ENCODE measurements around the gene ELN. TPM values are rescaled to one million over a fixed set of nuclear protein-coding genes. Genes with fewer than 3 reads are reported as not detected.

Gene ELN
- total and polyA plus RNA-seq, 9 of the 15 experiments (the other 6 are each of a cell fraction or from before 2014, with no cell fraction given): 0.20 TPM; not detected in 8

- ChIA-PET POLR2A (no interaction called here), CTCF (ENCODE audit: low intra/inter-chr PET ratio) (no interaction called here)
- no peaks in the 10 kb centered on the region for H3K79me2 ChIP-seq (ENCODE audit: control insufficient read depth, insufficient read depth, low read length)
- FAIRE-seq: no peak
- no peak overlapping the region for H3K27ac ChIP-seq (ENCODE audit: extremely low read depth, low read depth, low read length)
- WGBS (ENCODE audit: insufficient coverage, low coverage, missing lambda C conversion rate): 49% methylated on average over 6 of the region's 14 CpGs
- peaks cover 18 to 41% of the 10 kb centered on the region in 2 experiments for H3K27me3 ChIP-seq (ENCODE audit: control insufficient read depth in 2 of 2, insufficient read depth in 2 of 2, low read length in 2 of 2)
- no TSS peak for BruUV-seq (replicated peaks)
- intact Hi-C loops (cut with micrococcal nuclease) (no loop called here), in situ Hi-C loops (cut with MboI) (loop anchor here (5.0 kb wide), 1 partner anchor 339 kb away; no protein-coding TSS in a partner anchor)
- TF ChIP-seq NR2C2 (CRISPR knock-in tag; IDR thresholded peaks at IDR 0.05): no peak
- TF ChIP-seq NR2C2 (tag; IDR thresholded peaks at IDR 0.05): no peak
- TF ChIP-seq PRMT5 (CRISPR knock-in tag; IDR thresholded peaks at IDR 0.05): 0 out of 2 replicates have a peak, but pooled peaks have one; percentile 39
- no peaks in the 10 kb centered on the region for H3K9me3 ChIP-seq (replicated peaks; ENCODE audit: control insufficient read depth, insufficient read depth, low read depth, low read length)
- H3K36me3 ChIP-seq (ENCODE audit: control insufficient read depth, insufficient read depth, low read length): no peaks in the 10 kb centered on the region
- 0 out of 2 replicates have a peak, but pooled peaks cover 4% of the 10 kb centered on the region for H4K20me1 ChIP-seq (replicated peaks; ENCODE audit: control insufficient read depth, insufficient read depth, low read length)
- no peak for DNase-seq (ENCODE audit: extremely low read depth in 1 of 4, low spot score in 3 of 4)
- ATAC-seq: no peak
- H3K9me1 ChIP-seq (ENCODE audit: control insufficient read depth, insufficient read depth, low read length): no peaks in the 10 kb centered on the region
- peak overlapping the region; percentile 19; the same call in 1 of the 2 replicates for H2AFZ ChIP-seq (ENCODE audit: low read depth, low read length)
- no peak overlapping the region for H3K4me3 ChIP-seq
- H3K4me2 ChIP-seq (ENCODE audit: insufficient read depth, low read length): no peak overlapping the region
- H3K4me1 ChIP-seq (replicated peaks in 1 of 2; ENCODE audit: control insufficient read depth in 2 of 2, insufficient read depth in 2 of 2, low read length in 2 of 2): peaks cover 0 to 19% of the 10 kb centered on the region in 2 experiments; a peak in 2 of 5 replicates
- peak overlapping the region in 1 of 2 experiments; percentile 15; a peak in 1 of 4 replicates for H3K9ac ChIP-seq (ENCODE audit: insufficient read depth in 1 of 2, low read depth in 2 of 2, low read length in 2 of 2)
Observed at GRCh38 chr7:74063223-74063641, 35.3 kb downstream of the ELN start.

GRCh38 chr7:74063646-74064045 lies 35.7 kb downstream of the ELN start:
- ATAC-seq (no peak), FAIRE-seq (no peak), DNase-seq (ENCODE audit: extremely low read depth in 1 of 4, low spot score in 3 of 4) (no peak)
- POLR2A ChIA-PET: interaction anchor here (1.3 kb wide), 1 partner anchor 115 kb away, joined by 3 read pairs; no protein-coding TSS in a partner anchor
- Histone ChIP-seq H4K20me1 (replicated peaks; ENCODE audit: control insufficient read depth, insufficient read depth, low read length) (0 out of 2 replicates have a peak, but pooled peaks cover 4% of the 10 kb centered on the region), H2AFZ (ENCODE audit: low read depth, low read length) (no peak overlapping the region; the same call in 1 of the 2 replicates), H3K4me2 (ENCODE audit: insufficient read depth, low read length) (no peak overlapping the region), H3K4me1 (replicated peaks in 1 of 2; ENCODE audit: control insufficient read depth in 2 of 2, insufficient read depth in 2 of 2, low read length in 2 of 2) (peaks cover 0 to 19% of the 10 kb centered on the region in 2 experiments; a peak in 2 of 5 replicates), H3K4me3 (no peak overlapping the region), H3K9me1 (ENCODE audit: control insufficient read depth, insufficient read depth, low read length) (no peaks in the 10 kb centered on the region), H3K36me3 (ENCODE audit: control insufficient read depth, insufficient read depth, low read length) (no peaks in the 10 kb centered on the region), H3K9me3 (replicated peaks; ENCODE audit: control insufficient read depth, insufficient read depth, low read depth, low read length) (no peaks in the 10 kb centered on the region), H3K9ac (ENCODE audit: insufficient read depth in 1 of 2, low read depth in 2 of 2, low read length in 2 of 2) (peak overlapping the region in 1 of 2 experiments; percentile 15; a peak in 1 of 4 replicates), H3K27me3 (ENCODE audit: control insufficient read depth in 2 of 2, insufficient read depth in 2 of 2, low read length in 2 of 2) (peaks cover 14 to 37% of the 10 kb centered on the region in 2 experiments), H3K79me2 (ENCODE audit: control insufficient read depth, insufficient read depth, low read length) (no peaks in the 10 kb centered on the region), H3K27ac (ENCODE audit: extremely low read depth, low read depth, low read length) (no peak overlapping the region)
- BruUV-seq (replicated peaks): no TSS peak
- TF ChIP-seq RAD51 (IDR thresholded peaks at IDR 0.05; ENCODE audit: borderline replicate concordance, low read depth) (no peak), NONO (IDR thresholded peaks at IDR 0.05; ENCODE audit: low read depth in 2 of 2, low read length in 1 of 2) (no peak), ZNF165 (CRISPR knock-in tag; IDR thresholded peaks at IDR 0.05; ENCODE audit: borderline replicate concordance) (no peak), DDX20 (tag; IDR thresholded peaks at IDR 0.05; ENCODE audit: low read depth) (no peak), ZNF134 (CRISPR knock-in tag; conservative IDR thresholded peaks at IDR 0.05) (no peak), PCBP2 (IDR thresholded peaks at IDR 0.05; ENCODE audit: low read depth, low read length, poor library complexity, severe bottlenecking) (no peak), GATAD2A (IDR thresholded peaks at IDR 0.05) (no peak), MTF1 (CRISPR knock-in tag; IDR thresholded peaks at IDR 0.05; ENCODE audit: borderline replicate concordance) (no peak), CC2D1A (IDR thresholded peaks at IDR 0.05) (no peak), POLR3G (IDR thresholded peaks at IDR 0.05; ENCODE audit: extremely low read depth, insufficient read length, insufficient replicate concordance) (no peak), THRB (CRISPR knock-in tag; conservative IDR thresholded peaks at IDR 0.05) (no peak), HCFC1 (IDR thresholded peaks at IDR 0.05; ENCODE audit: low read depth, low read length) (no peak), SNRNP70 (optimal IDR thresholded peaks at IDR 0.05; ENCODE audit: low read depth, low read length) (no peak)
- intact Hi-C loops (cut with micrococcal nuclease) (no loop called here), in situ Hi-C loops (cut with MboI) (loop anchor here (5.0 kb wide), 1 partner anchor 339 kb away; no protein-coding TSS in a partner anchor)
- CTCF ChIA-PET (ENCODE audit: low intra/inter-chr PET ratio): no interaction called here
- 63% methylated on average over 12 of the region's 12 CpGs for WGBS (ENCODE audit: insufficient coverage, low coverage, missing lambda C conversion rate)
